Esophagus squamous epithelium (tissue), 5 donors: ENCODE results near the gene GREB1L. TPM values are rescaled to one million over a fixed set of nuclear protein-coding genes. Genes with fewer than 3 reads are reported as not detected.

Experiments used
- DNase-seq: peaks from one replicate; lab custom pipeline; 2025; lab: John Stamatoyannopoulos, UW
- H3K27ac ChIP-seq, 4 donors: fragments of 200-600 bp; sonication (generic); one replicate each; pipeline ENCODE4 v1.5.1; 2016 to 2019; ENCODE audit warnings: mild to moderate bottlenecking in 1 of 4
- H3K27me3 ChIP-seq, 4 donors: fragments of 200-600 bp; sonication (generic); 1 replicate in 3 of 4; 2 replicates in 1 of 4; pipeline versions ENCODE4 v1.5.1 to v1.6.0; 2017 to 2021; ENCODE audit warnings: antibody characterized with exemption in 1 of 4
- H3K36me3 ChIP-seq, 3 donors: fragments of 200-600 bp; sonication (generic); one replicate each; pipeline ENCODE4 v1.5.1; 2016 to 2019
- H3K4me1 ChIP-seq, 3 donors: fragments of 200-600 bp; sonication (generic); one replicate each; pipeline ENCODE4 v1.5.1; 2017 to 2019
- H3K4me3 ChIP-seq, 4 donors: fragments of 200-600 bp; sonication (generic); 1 replicate in 3 of 4; 2 replicates in 1 of 4; pipeline ENCODE4 v1.5.1; 2016 to 2019; ENCODE audit warnings: mild to moderate bottlenecking in 2 of 4, moderate library complexity in 1 of 4
- H3K9me3 ChIP-seq, 3 donors: fragments of 200-600 bp; sonication (generic); one replicate each; pipeline ENCODE4 v1.5.1; 2016 to 2019
- CTCF ChIP-seq, 6 experiments: fragments of 450-650 bp in 4 of 6; fragments of 200-600 bp in 2 of 6; sonication (generic) in 2 of 6; IDR thresholded peaks; one replicate each; pipeline ENCODE4 v1.5.1; 2016 to 2019; ENCODE audit warnings: antibody characterized with exemption in 6 of 6, mild to moderate bottlenecking in 4 of 6, moderate library complexity in 4 of 6
- POLR2A ChIP-seq, 4 donors: fragments of 450-650 bp; IDR thresholded peaks; one replicate each; pipeline ENCODE4 v1.6.1; 2017; ENCODE audit warnings: antibody characterized with exemption in 4 of 4, mild to moderate bottlenecking in 4 of 4, moderate library complexity in 3 of 4
- WGBS, 2 donors: methylation state at CpG; one replicate each; pipeline ENCODE4 v1.1.5; 2018; 5-methylcytosine and 5-hydroxymethylcytosine counted together
- intact Hi-C: fragments of 100-400 bp; cut with DNase I; formaldehyde crosslinking; loops from one replicate; pipeline ENCODE4 v1.15.0; 2022
- total RNA-seq, 4 donors: library from RNA; depleted of rRNA; stranded (reverse); fragments of >200 nt; gene quantifications; one replicate each; pipeline ENCODE4 v1.1.0, GENCODE V29; 2016
- donor health status: DM: yes; HTN: yes; CAD: no.

GREB1L gene
- total RNA-seq, 4 donors from 2014 or later, result 0.12 to 0.95 (median 0.66) TPM; not detected in 1

GRCh38 chr18:21215490-21215889, 26.5 kb upstream of the GREB1L start:
- no peaks in the 10 kb centered on the region for H3K4me1 ChIP-seq
- no peak overlapping the region for H3K27ac ChIP-seq
- H3K4me3 ChIP-seq, result no peak overlapping the region
- TF ChIP-seq CTCF (IDR thresholded peaks at IDR 0.05), result no peak
- TF ChIP-seq POLR2A (IDR thresholded peaks at IDR 0.05), result no peak
- H3K27me3 ChIP-seq, result no peaks in the 10 kb centered on the region
- H3K36me3 ChIP-seq, result no peaks in the 10 kb centered on the region
- H3K9me3 ChIP-seq, result no peaks in the 10 kb centered on the region
- intact Hi-C loops, result no loop called here
- DNase-seq, result no peak
- WGBS, 2 donors, result 56 to 66% methylated on average over 6 of the region's 6 CpGs

- intact Hi-C loops, result no loop called here
- no peaks in the 10 kb centered on the region for H3K27me3 ChIP-seq
- H3K4me1 ChIP-seq, result no peaks in the 10 kb centered on the region
- no peaks in the 10 kb centered on the region for H3K9me3 ChIP-seq
- TF ChIP-seq POLR2A (IDR thresholded peaks at IDR 0.05), result no peak
- no peak overlapping the region for H3K27ac ChIP-seq
- WGBS, 2 donors, result 52 to 67% methylated on average over 3 of the region's 3 CpGs
- H3K4me3 ChIP-seq, result no peak overlapping the region
- no peaks in the 10 kb centered on the region for H3K36me3 ChIP-seq
- no peak for DNase-seq
Observed at GRCh38 chr18:21218862-21219261, 23.2 kb upstream of the GREB1L start.

- H3K4me3 ChIP-seq, result no peak overlapping the region
- intact Hi-C loops, result no loop called here
- DNase-seq, result no peak
- H3K27ac ChIP-seq, result no peak overlapping the region
- H3K4me1 ChIP-seq, result no peaks in the 10 kb centered on the region
- WGBS, 2 donors, result 62 to 71% methylated on average over 6 of the region's 6 CpGs
- H3K9me3 ChIP-seq, result no peaks in the 10 kb centered on the region
- H3K36me3 ChIP-seq, result no peaks in the 10 kb centered on the region
- no peaks in the 10 kb centered on the region for H3K27me3 ChIP-seq
- TF ChIP-seq POLR2A (IDR thresholded peaks at IDR 0.05) (no peak), CTCF (IDR thresholded peaks at IDR 0.05) (no peak)
Observed at GRCh38 chr18:21230436-21230835, 11.6 kb upstream of the GREB1L start.

DNA sequence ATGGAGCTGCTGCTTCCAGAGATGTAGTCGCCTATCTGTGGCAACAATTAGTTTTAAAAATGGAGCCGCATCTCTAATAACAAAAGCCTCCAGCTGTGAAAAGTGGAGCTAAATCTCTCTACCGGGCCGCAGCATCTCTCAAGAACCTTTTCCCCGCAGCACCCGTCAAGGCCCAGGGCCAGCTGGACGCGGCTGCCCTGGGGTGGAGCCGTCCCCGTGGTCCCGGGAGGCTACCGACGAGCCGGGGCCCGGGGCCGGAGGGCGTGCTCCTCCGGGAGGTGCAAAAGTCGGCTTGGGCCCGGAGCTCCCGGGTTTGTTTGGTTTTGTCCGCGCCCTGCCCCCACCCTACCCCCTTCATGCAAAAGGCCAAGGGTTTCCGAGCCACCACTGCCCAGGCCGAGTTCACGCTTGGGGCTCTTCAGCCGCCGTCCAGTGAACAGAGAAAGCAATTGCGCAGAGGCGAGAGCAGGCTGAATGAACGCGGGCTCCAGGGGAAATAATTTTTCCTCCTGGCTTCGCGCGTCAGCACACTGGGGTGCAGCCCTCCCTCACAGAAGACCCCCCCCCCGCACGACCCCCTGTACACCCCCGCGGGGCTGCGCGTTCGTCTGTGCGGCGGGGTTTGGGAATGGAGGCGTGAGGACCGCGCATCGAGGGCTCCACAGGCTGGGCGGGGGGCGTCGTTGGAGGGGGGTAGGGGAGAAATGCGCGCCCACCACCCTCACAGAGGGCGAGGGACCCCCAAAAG, 557 bp upstream of the GREB1L start:
- intact Hi-C loops, result no loop called here
- Histone ChIP-seq H3K4me3 (peak overlapping the region; percentile 16 to 70 (median 39)), H3K4me1 (peaks cover 0 to 24% (median 15%) of the 10 kb centered on the region in 3 donors), H3K36me3 (no peaks in the 10 kb centered on the region), H3K27ac (no peak overlapping the region), H3K9me3 (no peaks in the 10 kb centered on the region), H3K27me3 (peaks cover 0 to 77% (median 14%) of the 10 kb centered on the region in 4 donors)
- TF ChIP-seq POLR2A (IDR thresholded peaks at IDR 0.05) (no peak), CTCF (IDR thresholded peaks at IDR 0.05) (no peak)
- 10% methylated on average over 2 of the region's 54 CpGs; no CpG with 5 or more reads in 1 of the 2 donors for WGBS, 2 donors
- no peak for DNase-seq

DNA sequence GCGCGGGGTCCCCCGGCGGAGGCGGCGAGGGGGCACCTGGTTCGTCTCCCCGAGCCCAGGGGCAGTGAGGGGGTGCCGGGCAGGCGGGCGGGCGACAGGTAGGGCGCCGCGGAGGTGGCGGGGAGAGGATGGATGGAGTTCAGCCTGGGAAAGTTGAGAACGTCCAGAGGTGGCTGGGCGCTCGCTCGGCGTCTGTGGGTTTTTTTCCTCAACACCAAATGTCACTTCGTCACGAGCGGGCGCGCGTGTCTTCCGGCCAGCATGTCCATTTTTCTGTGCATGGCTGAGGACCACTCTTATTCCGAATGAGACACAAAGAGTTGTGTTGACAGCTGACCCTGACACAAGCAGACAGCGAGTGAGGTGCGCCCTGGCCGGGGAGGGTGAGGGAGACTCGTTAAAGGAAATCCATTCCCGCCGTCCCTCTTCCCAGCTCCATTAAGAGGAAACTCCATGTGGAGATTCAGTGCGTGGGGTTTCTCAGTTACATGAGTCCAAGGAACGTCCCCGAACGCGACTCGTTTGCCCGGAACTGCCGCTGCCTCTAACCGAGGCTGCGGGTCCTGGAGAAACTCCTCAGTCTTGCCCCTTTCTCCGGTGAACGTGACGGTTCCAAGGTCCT, 859 bp downstream of the GREB1L start:
- no peak overlapping the region for H3K27ac ChIP-seq
- DNase-seq, result no peak

More for the DNA sequence above, 859 bp downstream of the GREB1L start:
- Histone ChIP-seq H3K36me3 (no peaks in the 10 kb centered on the region), H3K4me1 (peaks cover 0 to 24% (median 15%) of the 10 kb centered on the region in 3 donors), H3K27me3 (peaks cover 0 to 81% (median 14%) of the 10 kb centered on the region in 4 donors), H3K9me3 (no peaks in the 10 kb centered on the region), H3K4me3 (peak overlapping the region; percentile 16 to 70 (median 39))
- intact Hi-C loops, result no loop called here
- 3 to 11% methylated on average over 23 to 25 of the region's 48 CpGs for WGBS, 2 donors
- TF ChIP-seq POLR2A (IDR thresholded peaks at IDR 0.05) (no peak), CTCF (IDR thresholded peaks at IDR 0.05) (no peak)
